Measurements from ENCODE around the gene TUBB2B.

DNA sequence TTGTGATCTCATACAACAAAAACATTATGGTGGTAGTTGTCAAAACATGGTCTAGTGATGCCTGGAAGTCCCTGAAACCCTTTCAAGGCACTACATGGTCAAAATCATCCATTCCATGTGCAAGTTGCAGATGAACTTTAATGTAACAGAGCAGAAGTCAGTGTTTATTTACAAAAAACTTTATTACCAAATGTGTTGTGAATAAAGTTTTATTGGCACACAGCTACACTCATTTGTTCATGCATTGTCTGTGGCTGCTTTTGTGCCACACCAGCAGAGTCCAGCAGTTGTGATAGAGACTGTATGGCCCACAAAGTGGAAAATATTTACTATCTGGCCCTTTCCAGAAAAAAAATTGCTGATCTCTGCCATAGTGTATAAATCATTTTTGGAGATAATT is 26.8 kb downstream of the TUBB2B start:
- TF ChIP-seq, protein P1, sequence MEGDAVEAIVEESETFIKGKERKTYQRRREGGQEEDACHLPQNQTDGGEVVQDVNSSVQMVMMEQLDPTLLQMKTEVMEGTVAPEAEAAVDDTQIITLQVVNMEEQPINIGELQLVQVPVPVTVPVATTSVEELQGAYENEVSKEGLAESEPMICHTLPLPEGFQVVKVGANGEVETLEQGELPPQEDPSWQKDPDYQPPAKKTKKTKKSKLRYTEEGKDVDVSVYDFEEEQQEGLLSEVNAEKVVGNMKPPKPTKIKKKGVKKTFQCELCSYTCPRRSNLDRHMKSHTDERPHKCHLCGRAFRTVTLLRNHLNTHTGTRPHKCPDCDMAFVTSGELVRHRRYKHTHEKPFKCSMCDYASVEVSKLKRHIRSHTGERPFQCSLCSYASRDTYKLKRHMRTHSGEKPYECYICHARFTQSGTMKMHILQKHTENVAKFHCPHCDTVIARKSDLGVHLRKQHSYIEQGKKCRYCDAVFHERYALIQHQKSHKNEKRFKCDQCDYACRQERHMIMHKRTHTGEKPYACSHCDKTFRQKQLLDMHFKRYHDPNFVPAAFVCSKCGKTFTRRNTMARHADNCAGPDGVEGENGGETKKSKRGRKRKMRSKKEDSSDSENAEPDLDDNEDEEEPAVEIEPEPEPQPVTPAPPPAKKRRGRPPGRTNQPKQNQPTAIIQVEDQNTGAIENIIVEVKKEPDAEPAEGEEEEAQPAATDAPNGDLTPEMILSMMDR (IDR thresholded peaks at IDR 0.05) = no peak
- TF ChIP-seq POLR2A (IDR thresholded peaks at IDR 0.05) = no peak
